Esophagus (tissue), 2 donors: Measurements from ENCODE around the gene FLNC. TPM values are rescaled to one million over a fixed set of nuclear protein-coding genes. Genes with fewer than 3 reads are reported as not detected.

Experiments
- H3K27ac ChIP-seq, 2 donors: one replicate each; pipeline ENCODE4 v1.5.1; 2013; ENCODE audit warnings: low read depth in 2 of 2, mild to moderate bottlenecking in 2 of 2, inconsistent platforms in 1 of 2, low read length in 1 of 2, moderate library complexity in 1 of 2
- H3K27me3 ChIP-seq, 2 donors: one replicate each; pipeline ENCODE4 v1.6.1; 2013; ENCODE audit warnings: low read length in 2 of 2, control low read depth in 1 of 2, mild to moderate bottlenecking in 1 of 2; ENCODE audit not compliant: insufficient read depth in 2 of 2, control insufficient read depth in 1 of 2
- H3K36me3 ChIP-seq, 2 donors: one replicate each; pipeline ENCODE4 v1.6.1; 2013; ENCODE audit warnings: low read length in 1 of 2; ENCODE audit not compliant: control insufficient read depth in 2 of 2, insufficient read depth in 2 of 2
- H3K4me1 ChIP-seq, 2 donors: one replicate each; pipeline ENCODE4 v1.6.1; 2013; ENCODE audit warnings: low read length in 1 of 2; ENCODE audit not compliant: control insufficient read depth in 2 of 2, insufficient read depth in 2 of 2
- H3K4me3 ChIP-seq, 2 donors: one replicate each; pipeline ENCODE4 v1.5.1; 2013; ENCODE audit warnings: low read length in 2 of 2, mild to moderate bottlenecking in 2 of 2, low read depth in 1 of 2, moderate library complexity in 1 of 2
- H3K9me3 ChIP-seq, 2 donors: one replicate each; pipeline ENCODE4 v1.6.1; 2013; ENCODE audit warnings: mild to moderate bottlenecking in 2 of 2, low read depth in 1 of 2, low read length in 1 of 2, moderate library complexity in 1 of 2; ENCODE audit not compliant: control insufficient read depth in 2 of 2, insufficient read depth in 1 of 2
- WGBS, 2 donors: extraction: QIAGEN DNeasy Blood & Tissue Kit; methylation state at CpG; one replicate each; pipeline ENCODE4 v1.1.7; 2013; 5-methylcytosine and 5-hydroxymethylcytosine counted together
- polyA plus RNA-seq, 2 donors: library from polyadenylated mRNA; stranded (reverse); fragments of 200-250 nt; gene quantifications; one replicate each; pipeline ENCODE4 v1.2.3, GENCODE V29; 2013
- donor health status: healthy with polysubstance abuse.
- donor health status: Bipolar disorder and iron deficiency.

Gene FLNC
- polyA plus RNA-seq, 2 donors, result 3.1 to 7.7 TPM

DNA sequence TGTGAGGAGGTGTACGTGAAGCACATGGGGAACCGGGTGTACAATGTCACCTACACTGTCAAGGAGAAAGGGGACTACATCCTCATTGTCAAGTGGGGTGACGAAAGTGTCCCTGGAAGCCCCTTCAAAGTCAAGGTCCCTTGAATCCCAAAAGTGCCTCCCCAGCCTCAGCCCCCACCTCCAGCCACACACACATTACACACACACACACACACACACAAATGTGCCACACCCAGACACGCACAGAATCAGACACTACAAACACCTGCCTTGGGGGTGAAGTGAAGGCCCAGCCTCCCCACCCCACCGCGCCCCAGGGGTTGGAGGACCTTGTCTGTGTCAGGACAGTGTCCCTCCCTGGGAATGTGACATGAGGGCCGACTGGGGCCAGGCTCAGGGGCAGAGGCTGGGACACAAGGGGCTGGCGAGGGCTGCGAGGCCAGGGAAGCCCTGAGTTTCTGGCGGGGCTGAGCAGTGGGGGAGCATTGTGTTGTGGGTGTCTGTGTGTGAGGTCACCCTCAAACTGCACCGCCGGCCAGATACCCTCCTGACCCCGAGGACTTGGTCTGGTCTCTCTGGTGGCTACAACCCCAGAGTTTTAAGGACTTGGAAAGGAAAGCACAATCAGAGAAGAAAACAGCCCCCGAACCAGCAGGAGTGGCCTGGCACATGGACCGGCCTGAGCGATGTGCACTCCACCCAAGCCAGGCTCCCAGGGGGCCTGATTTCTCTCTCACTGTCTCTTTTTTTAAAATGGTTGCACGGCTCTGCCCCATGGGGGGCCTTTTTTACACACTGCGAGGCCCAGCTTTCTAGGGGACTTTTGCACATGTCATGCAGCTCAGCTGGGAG, 28.4 kb downstream of the FLNC start:
- no peak overlapping the region for H3K4me3 ChIP-seq
- WGBS, 2 donors, result 67 to 68% methylated on average over 16 to 18 of the region's 18 CpGs
- H3K27me3 ChIP-seq, result no peaks in the 10 kb centered on the region
- H3K9me3 ChIP-seq, result no peaks in the 10 kb centered on the region
- peaks cover 0 to 7% of the 10 kb centered on the region in 2 donors for H3K36me3 ChIP-seq
- peak overlapping the region; percentile 44 to 78 for H3K27ac ChIP-seq
- H3K4me1 ChIP-seq, result peaks cover 2 to 27% of the 10 kb centered on the region in 2 donors

DNA sequence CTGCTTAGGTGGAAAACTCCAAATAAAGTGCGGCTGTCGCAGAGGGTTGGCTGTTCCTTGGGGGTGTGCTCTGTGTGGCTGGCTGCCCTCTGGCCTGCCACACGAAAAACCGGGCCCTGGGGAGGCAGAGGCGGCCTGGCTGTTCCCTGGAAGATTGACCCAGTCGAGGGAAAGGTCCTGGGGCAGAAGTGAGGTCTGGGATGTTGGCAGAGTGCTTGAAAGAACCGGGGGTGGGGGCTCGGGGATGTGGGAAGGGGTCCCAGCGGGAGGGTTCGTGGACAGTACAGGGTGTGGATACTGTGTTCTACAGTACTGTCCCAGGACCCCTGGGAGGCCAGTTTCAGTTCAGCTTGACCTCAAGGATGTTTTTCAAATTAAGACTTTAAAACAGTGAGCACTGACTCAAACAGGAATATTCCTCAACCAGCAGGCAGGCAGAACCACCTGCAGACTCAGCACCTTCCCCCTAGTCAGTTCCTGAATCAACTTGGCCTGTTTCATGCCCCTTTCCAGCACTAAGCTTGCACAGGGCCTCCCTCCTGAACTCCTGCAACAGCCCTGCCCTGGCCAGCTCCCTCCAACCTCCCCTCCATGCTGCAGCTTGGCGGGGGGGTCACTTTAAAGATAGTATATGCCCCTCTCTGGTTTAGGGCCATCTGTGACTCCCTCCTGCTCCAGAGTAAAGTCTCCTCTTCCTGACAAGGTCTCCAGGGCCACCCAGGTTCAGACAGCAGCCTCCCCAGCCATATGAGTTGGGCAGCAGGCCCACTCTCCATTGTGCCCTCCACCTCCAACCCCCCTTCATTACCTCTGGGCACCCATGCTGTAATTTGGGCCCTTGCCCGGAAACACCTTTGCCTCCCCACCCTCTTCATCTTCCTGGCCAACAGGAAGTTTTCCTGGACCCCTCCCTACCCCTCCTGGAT, 29.3 kb downstream of the FLNC start:
- H3K27me3 ChIP-seq, result no peaks in the 10 kb centered on the region
- H3K27ac ChIP-seq, result peak overlapping the region; percentile 40 to 78
- H3K4me1 ChIP-seq, result peaks cover 2 to 27% of the 10 kb centered on the region in 2 donors
- peaks cover 0 to under 1% of the 10 kb centered on the region in 2 donors for H3K36me3 ChIP-seq
- no peak overlapping the region for H3K4me3 ChIP-seq
- H3K9me3 ChIP-seq, result no peaks in the 10 kb centered on the region
- WGBS, 2 donors, result 49 to 61% methylated on average over 12 of the region's 12 CpGs

DNA sequence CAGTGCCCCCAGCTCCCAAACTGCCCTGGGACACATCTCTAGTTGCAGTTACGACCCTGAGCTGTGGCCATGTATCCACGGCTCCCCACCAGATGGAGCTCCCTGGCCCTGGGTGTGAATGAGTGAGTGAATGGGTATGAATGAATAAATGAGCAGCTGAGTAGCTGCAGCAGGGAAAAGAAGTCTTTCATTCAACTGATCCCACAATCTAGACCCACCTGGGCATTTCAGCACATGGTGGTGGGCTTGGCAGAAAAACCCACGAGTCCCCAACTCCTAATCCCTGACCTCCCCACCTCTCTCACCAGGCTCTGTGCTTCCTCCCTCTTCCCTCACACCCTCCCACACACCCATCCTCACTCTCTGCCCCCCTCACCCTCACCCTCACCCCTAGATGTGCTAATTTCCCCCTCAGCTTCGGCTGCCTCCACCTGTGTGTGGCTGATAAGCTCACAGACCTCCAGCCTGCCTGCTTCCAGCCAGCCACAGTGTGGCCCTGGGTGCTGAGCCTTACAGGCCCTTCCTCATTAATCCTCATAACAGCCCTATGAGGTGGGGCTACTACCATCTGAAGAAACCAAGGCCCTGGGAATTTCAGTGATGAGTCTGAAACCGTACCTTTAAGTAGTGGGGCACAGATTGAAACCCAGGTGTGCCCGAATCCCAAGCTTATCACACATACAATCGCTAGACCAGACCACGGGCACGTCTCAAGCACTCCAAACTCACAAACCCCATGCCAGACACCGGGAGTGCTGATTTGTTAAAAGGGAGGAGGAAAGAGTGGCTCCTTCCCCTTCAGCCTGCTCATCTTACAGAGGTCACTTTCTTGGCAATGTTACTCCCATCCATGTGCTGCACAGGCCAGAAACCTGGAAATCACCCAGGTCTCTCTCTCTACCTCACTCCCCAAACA, 30.2 kb downstream of the FLNC start:
- no peak overlapping the region for H3K4me3 ChIP-seq
- H3K9me3 ChIP-seq, result no peaks in the 10 kb centered on the region
- H3K4me1 ChIP-seq, result peaks cover 2 to 27% of the 10 kb centered on the region in 2 donors
- H3K27ac ChIP-seq, result peak overlapping the region; percentile 4 to 40
- no peaks in the 10 kb centered on the region for H3K27me3 ChIP-seq
- H3K36me3 ChIP-seq, result peaks cover 0 to 5% of the 10 kb centered on the region in 2 donors
- WGBS, 2 donors, result 40 to 51% methylated on average over 10 of the region's 10 CpGs

DNA sequence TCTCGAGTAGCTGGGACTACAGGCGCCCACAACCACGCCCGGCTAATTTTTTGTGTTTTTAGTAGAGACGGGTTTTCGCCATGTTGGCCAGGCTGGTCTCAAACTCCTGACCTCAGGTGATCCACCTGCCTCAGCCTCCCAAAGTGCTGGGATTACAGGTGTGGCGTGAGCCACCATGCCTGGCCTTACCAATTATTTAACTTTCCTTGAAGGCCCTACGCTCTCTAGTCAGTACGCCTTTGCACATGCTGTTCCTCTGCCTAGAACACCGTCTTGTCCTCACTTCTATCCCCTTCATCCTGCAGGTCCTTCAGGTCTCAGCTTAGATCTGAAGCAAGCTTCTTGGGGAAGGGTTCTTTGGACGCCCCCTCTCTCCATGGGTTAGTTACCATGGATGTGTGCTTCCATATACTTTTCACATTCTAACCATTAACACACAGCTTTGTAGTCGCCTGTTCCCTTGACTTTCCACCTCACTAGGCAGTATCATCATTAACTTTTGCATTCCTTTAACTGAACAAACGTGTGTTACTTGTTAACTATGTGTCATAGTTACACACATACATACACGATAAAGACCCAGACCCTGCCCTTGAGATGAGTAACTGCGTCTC, 31.9 kb downstream of the FLNC start:
- Histone ChIP-seq H3K27me3 (no peaks in the 10 kb centered on the region), H3K27ac (peak overlapping the region in 1 of 2 donors; percentile 79), H3K36me3 (peaks cover 0 to 18% of the 10 kb centered on the region in 2 donors), H3K4me1 (peaks cover 0 to 28% of the 10 kb centered on the region in 2 donors), H3K9me3 (no peaks in the 10 kb centered on the region), H3K4me3 (peak overlapping the region; percentile 26 to 80)
- 70 to 73% methylated on average over 15 of the region's 15 CpGs for WGBS, 2 donors

DNA sequence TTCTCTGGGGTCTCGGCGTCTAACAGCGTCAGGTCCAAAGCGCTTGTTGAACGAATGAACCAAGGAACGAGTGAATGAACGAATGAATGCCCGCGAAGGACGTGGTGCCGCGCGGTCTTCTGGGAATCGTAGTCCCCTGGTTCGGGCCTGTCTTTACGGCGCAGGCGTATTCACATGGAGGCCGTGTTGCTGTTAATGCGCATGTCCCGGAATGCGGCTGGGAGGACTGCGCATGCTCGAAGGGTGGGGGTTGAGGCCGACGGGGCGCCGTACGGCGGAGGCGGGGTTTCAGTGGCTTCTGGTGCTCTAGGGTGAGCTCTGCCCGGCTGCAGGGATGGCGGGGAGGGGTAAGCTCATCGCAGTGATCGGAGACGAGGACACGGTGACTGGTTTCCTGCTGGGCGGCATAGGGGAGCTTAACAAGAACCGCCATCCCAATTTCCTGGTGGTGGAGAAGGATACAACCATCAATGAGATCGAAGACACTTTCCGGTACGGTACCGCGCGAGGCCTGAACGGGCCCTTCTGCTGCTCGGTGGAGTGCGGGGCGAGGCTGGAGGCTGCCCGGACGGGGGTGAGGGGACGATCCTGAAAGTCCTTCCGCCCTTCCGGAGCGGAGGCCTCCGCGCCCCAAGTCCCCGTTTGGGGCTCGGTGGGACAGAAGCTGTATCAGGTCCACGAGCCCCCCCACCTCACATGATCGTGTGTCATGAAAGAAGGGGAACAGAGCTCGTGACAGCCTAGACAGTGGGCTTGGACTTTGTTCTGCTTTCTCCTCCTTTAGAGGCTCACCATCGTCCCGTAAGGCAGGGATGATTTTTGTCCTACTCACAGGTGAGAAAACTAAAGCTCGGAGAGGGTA, 32.6 kb downstream of the FLNC start, which contains the start of gene ATP6V1F:
Gene ATP6V1F, plus strand, starts transcription at position 286 of the 862 bp plus-strand sequence. Its CDS starts 49 bp downstream, at position 335.
- Histone ChIP-seq H3K4me1 (peaks cover 0 to 28% of the 10 kb centered on the region in 2 donors), H3K27me3 (no peaks in the 10 kb centered on the region), H3K4me3 (peak within 1 kb of the TSS; percentile 80 to 93), H3K9me3 (no peaks in the 10 kb centered on the region), H3K27ac (peak within 1 kb of the TSS; percentile 54 to 79), H3K36me3 (peaks cover 0 to 18% of the 10 kb centered on the region in 2 donors)
- WGBS, 2 donors, result 0 to 1% methylated on average over 65 of the region's 65 CpGs

DNA sequence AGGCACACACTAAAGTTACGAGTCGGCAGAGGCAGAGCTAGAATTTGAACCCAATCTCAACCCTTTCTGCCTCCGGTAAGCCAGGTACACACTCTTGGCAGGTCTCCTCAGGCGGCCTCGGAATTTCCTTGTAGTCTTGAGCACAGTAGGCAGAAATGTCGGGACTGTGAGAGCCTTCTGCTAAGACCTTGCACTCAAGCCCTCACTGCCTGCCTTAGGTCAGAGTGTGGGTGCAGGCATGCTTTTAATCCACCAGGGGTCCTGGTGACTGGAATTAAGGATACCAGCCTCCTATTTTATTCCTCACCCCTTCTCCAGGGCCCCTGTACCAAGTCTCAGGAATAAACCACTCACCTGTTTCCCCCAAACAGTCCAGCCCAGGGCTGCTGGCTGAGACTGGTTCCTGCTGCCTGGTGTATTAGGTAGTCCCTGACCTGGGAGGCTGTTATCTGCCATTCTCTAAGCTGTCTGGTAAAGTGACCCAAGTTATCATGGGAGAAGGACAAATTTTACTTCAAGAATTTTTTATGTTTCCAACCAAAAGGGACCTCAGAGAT, 33.3 kb downstream of the FLNC start:
- no peaks in the 10 kb centered on the region for H3K27me3 ChIP-seq
- peak overlapping the region; percentile 80 to 93 for H3K4me3 ChIP-seq
- H3K27ac ChIP-seq, result peak overlapping the region; percentile 54 to 79
- H3K4me1 ChIP-seq, result peaks cover 5 to 30% of the 10 kb centered on the region in 2 donors
- H3K9me3 ChIP-seq, result no peaks in the 10 kb centered on the region
- H3K36me3 ChIP-seq, result peaks cover 0 to 18% of the 10 kb centered on the region in 2 donors
- WGBS, 2 donors, result 0% methylated on average over 6 of the region's 6 CpGs

DNA sequence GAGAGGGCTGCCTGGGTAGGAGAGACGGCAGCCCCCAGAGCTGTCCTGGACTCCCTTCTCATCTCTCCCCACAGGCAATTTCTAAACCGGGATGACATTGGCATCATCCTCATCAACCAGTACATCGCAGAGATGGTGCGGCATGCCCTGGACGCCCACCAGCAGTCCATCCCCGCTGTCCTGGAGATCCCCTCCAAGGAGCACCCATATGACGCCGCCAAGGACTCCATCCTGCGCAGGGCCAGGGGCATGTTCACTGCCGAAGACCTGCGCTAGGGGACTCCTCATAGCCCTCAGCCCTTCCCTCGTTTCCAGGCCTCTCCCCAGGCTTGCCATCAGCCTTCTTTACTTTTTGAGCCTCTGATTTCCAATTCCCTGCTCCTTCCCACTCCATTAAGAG, 35.1 kb downstream of the FLNC start:
- Histone ChIP-seq H3K4me1 (peaks cover 13 to 27% of the 10 kb centered on the region in 2 donors), H3K36me3 (peaks cover 0 to 18% of the 10 kb centered on the region in 2 donors), H3K9me3 (no peaks in the 10 kb centered on the region), H3K27ac (no peak overlapping the region), H3K4me3 (no peak overlapping the region), H3K27me3 (no peaks in the 10 kb centered on the region)
- 89 to 92% methylated on average over 12 of the region's 12 CpGs for WGBS, 2 donors
